IMR-90 (cell line): ENCODE data around the gene CD82. TPM values are rescaled to one million over a fixed set of nuclear protein-coding genes. Genes with fewer than 3 reads are reported as not detected.

Source experiments
- ATAC-seq: fragments of 200-7000 bp; cut with Tn5 transposase; 2 replicates; pipeline ENCODE4 v1.9.1; 2020; ENCODE audit warnings: low read depth, mild to moderate bottlenecking, moderate library complexity
- BruUV-seq: library from RNA; stranded (reverse); fragments of 400-500 nt; replicated peaks from 2 replicates; lab custom pipeline; 2021; lab: Mats Ljungman, UMichigan
- CTCF ChIA-PET: fragments of 300-600 bp; formaldehyde crosslinking; extraction: SDS; loops from one replicate; lab custom pipeline; 2021; ENCODE audit warnings: antibody characterized with exemption; lab: Yijun Ruan, JAX
- POLR2A ChIA-PET: fragments of 300-600 bp; sonication (Branson Sonifier 250); formaldehyde crosslinking; loops from one replicate; lab custom pipeline; 2022; ENCODE audit warnings: antibody characterized with exemption; ENCODE audit not compliant: unreplicated experiment; lab: Charles Lee
- DNase-seq: peaks from one replicate; pipeline ENCODE4 v3.0.0; 2013
- H2AFZ ChIP-seq: replicated peaks from 2 replicates; pipeline ENCODE3; 2013; ENCODE audit warnings: low read length, mild to moderate bottlenecking; ENCODE audit not compliant: poor library complexity
- H2AK5ac ChIP-seq: 2 replicates; pipeline ENCODE4 v1.6.1; 2013; ENCODE audit warnings: low read depth, low read length, inconsistent platforms
- H2AK9ac ChIP-seq: replicated peaks from 2 replicates; pipeline ENCODE3; 2013; ENCODE audit warnings: mild to moderate bottlenecking, low read depth, low read length, moderate library complexity; ENCODE audit not compliant: poor library complexity
- H2BK120ac ChIP-seq: 2 replicates; pipeline ENCODE4 v1.6.1; 2013; ENCODE audit warnings: low read depth, low read length, inconsistent platforms
- H2BK15ac ChIP-seq: 3 replicates; pipeline ENCODE4 v1.6.1; 2013; ENCODE audit warnings: low read depth, low read length, inconsistent platforms
- H2BK20ac ChIP-seq: 2 replicates; pipeline ENCODE4 v1.6.1; 2013; ENCODE audit warnings: low read depth, mild to moderate bottlenecking, inconsistent platforms, low read length, moderate library complexity
- H2BK5ac ChIP-seq: 2 replicates; pipeline ENCODE4 v1.6.1; 2013; ENCODE audit warnings: mild to moderate bottlenecking, low read depth, low read length, inconsistent platforms; ENCODE audit not compliant: poor library complexity, severe bottlenecking
- H3K14ac ChIP-seq: replicated peaks from 2 replicates; pipeline ENCODE4 v1.6.1; 2013; ENCODE audit warnings: low read depth, low read length, inconsistent platforms
- H3K18ac ChIP-seq: 2 replicates; pipeline ENCODE4 v1.6.1; 2013; ENCODE audit warnings: low read depth, low read length, control low read depth
- H3K23ac ChIP-seq: 2 replicates; pipeline ENCODE4 v1.6.1; 2013; ENCODE audit warnings: low read depth, low read length, inconsistent platforms
- H3K27ac ChIP-seq: 2 replicates; pipeline ENCODE4 v1.5.1; 2013; ENCODE audit warnings: mild to moderate bottlenecking, control low read depth, low read length; ENCODE audit not compliant: insufficient read depth
- H3K27me3 ChIP-seq: 2 replicates; pipeline ENCODE4 v1.6.1; 2013; ENCODE audit warnings: low read length; ENCODE audit not compliant: control insufficient read depth, insufficient read depth
- H3K36me3 ChIP-seq: 2 replicates; pipeline ENCODE4 v1.6.1; 2013; ENCODE audit warnings: low read length, mixed read lengths; ENCODE audit not compliant: control insufficient read depth, insufficient read depth
- H3K4ac ChIP-seq: 2 replicates; pipeline ENCODE4 v1.6.1; 2013; ENCODE audit warnings: low read depth, low read length, inconsistent platforms
- H3K4me1 ChIP-seq: 2 replicates; pipeline ENCODE4 v1.6.1; 2013; ENCODE audit warnings: low read length, mixed read lengths; ENCODE audit not compliant: control insufficient read depth, insufficient read depth
- H3K4me2 ChIP-seq: 2 replicates; pipeline ENCODE4 v1.6.1; 2013; ENCODE audit warnings: low read depth, mild to moderate bottlenecking, control low read depth, low read length, moderate library complexity
- H3K4me3 ChIP-seq: 2 replicates; pipeline ENCODE4 v1.5.1; 2013; ENCODE audit warnings: low read depth, mild to moderate bottlenecking, control low read depth, low read length, moderate library complexity; ENCODE audit not compliant: insufficient read depth
- H3K56ac ChIP-seq: 2 replicates; pipeline ENCODE4 v1.6.1; 2013; ENCODE audit warnings: low read length, inconsistent platforms; ENCODE audit not compliant: insufficient read depth; ENCODE audit errors: extremely low read depth
- H3K79me1 ChIP-seq, 2 experiments: 2 replicates each; pipeline ENCODE4 v1.6.1; 2013; ENCODE audit warnings: low read length in 2 of 2, inconsistent platforms in 1 of 2, low read depth in 1 of 2
- H3K9ac ChIP-seq: 2 replicates; pipeline ENCODE4 v1.6.1; 2013; ENCODE audit warnings: low read depth, low read length, control low read depth
- H3K9me1 ChIP-seq: 2 replicates; pipeline ENCODE4 v1.6.1; 2013; ENCODE audit warnings: low read length, inconsistent platforms; ENCODE audit not compliant: insufficient read depth
- H3K9me3 ChIP-seq: 2 replicates; pipeline ENCODE4 v1.6.1; 2013; ENCODE audit warnings: low read length; ENCODE audit not compliant: control insufficient read depth, insufficient read depth
- H4K20me1 ChIP-seq: 2 replicates; pipeline ENCODE4 v1.6.1; 2013; ENCODE audit warnings: low read length, inconsistent platforms; ENCODE audit not compliant: insufficient read depth
- H4K5ac ChIP-seq: 2 replicates; pipeline ENCODE4 v1.6.1; 2013; ENCODE audit warnings: mild to moderate bottlenecking, low read depth, low read length, control low read depth
- H4K8ac ChIP-seq, 2 experiments: 2 replicates each; pipeline ENCODE4 v1.6.1; 2013; ENCODE audit warnings: low read depth in 2 of 2, low read length in 2 of 2, control low read depth in 1 of 2, inconsistent platforms in 1 of 2
- H4K91ac ChIP-seq: 2 replicates; pipeline ENCODE4 v1.6.1; 2013; ENCODE audit warnings: low read depth, low read length, inconsistent platforms; ENCODE audit not compliant: insufficient read depth
- RFX5 ChIP-seq: IDR thresholded peaks from 2 replicates; pipeline ENCODE4 v1.8.0; 2012; ENCODE audit warnings: low read depth, mild to moderate bottlenecking, low read length, moderate library complexity
- WGBS, 2 experiments: methylation state at CpG; one replicate each; pipeline versions ENCODE4 v1.1.5 to v1.1.7; 2013; ENCODE audit warnings: missing lambda C conversion rate in 2 of 2; ENCODE audit not compliant: insufficient read length in 1 of 2; ENCODE audit errors: extremely low coverage in 2 of 2; 5-methylcytosine and 5-hydroxymethylcytosine counted together
- dilution Hi-C: fragments of 300-500 bp; cut with HindIII; formaldehyde crosslinking; loops from one replicate; pipeline ENCODE4 v1.14.3; 2018; ENCODE audit warnings: low sequenced_read_pairs; ENCODE audit not compliant: unreplicated experiment
- in situ Hi-C: fragments of 300-500 bp; cut with MboI; formaldehyde crosslinking; loops from 3 replicates; pipeline ENCODE4 v1.14.3; 2019; ENCODE audit warnings: low sequenced_read_pairs, inconsistent platforms, mixed read lengths
- intact Hi-C: fragments of 100-400 bp; cut with micrococcal nuclease; formaldehyde crosslinking; loops from 2 replicates; pipeline ENCODE4 v1.10.0; 2022
- polyA plus RNA-seq, 3 experiments: library from polyadenylated mRNA; depleted of rRNA; stranded (reverse); fragments of >200 nt; gene quantifications; 2 replicates each; pipeline ENCODE4 v1.2.3, GENCODE V29; 2012; ENCODE audit warnings: low replicate concordance in 1 of 3
- total RNA-seq: library from RNA; depleted of rRNA; stranded (reverse); fragments of >200 nt; gene quantifications from 2 replicates; pipeline ENCODE4 v1.2.3, GENCODE V29; 2012
- TF ChIP-seq, protein P1 (sequence below): conservative IDR thresholded peaks from 2 replicates; pipeline ENCODE4 v1.5.1; 2012; ENCODE audit warnings: mild to moderate bottlenecking, low read depth, low read length, improper control_type of control experiment

The CD82 gene
- total and polyA plus RNA-seq, 2 of the 4 experiments (the other 2 are of a cell fraction) = 32.8 to 49.4 TPM

DNA sequence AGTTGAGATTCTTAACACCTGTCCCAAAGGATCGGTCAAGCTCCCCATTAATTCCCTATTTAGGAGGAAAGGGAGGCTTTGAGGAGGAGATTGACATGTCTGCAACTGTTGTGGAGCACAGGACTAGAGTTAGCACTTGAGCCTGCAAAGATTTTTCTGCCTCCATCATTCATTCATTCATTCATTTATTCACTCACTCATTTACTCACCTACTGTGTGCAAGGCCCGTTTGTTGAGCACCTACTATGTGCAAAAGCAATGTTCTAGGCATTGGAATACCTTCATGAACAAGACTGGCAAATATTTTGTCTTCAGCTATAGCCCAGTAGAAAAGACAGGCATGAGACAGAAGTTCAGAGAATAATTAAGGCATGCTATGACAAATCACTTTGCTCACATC, 43.2 kb upstream of the CD82 start:
- WGBS, 2 experiments = no CpG with 5 or more reads among the region's 2 CpGs
- POLR2A ChIA-PET = no interaction called here
- Histone ChIP-seq H4K20me1 (no peaks in the 10 kb centered on the region), H3K9me3 (no peaks in the 10 kb centered on the region), H3K18ac (no peak overlapping the region), H2BK120ac (no peak overlapping the region), H3K9ac (no peak overlapping the region), H3K4me3 (no peak overlapping the region), H2BK20ac (no peak overlapping the region), H3K27me3 (peaks cover 37% of the 10 kb centered on the region), H2AFZ (no peak overlapping the region), H3K4me2 (no peak overlapping the region), H3K56ac (no peak overlapping the region), H3K4me1 (no peaks in the 10 kb centered on the region), H3K4ac (no peak overlapping the region), H3K14ac (no peak overlapping the region), H2AK5ac (no peak overlapping the region), H4K5ac (no peak overlapping the region), H3K36me3 (no peaks in the 10 kb centered on the region), H2BK5ac (no peak overlapping the region), H3K27ac (no peak overlapping the region), H4K91ac (no peak overlapping the region), H3K23ac (no peak overlapping the region), H3K79me1 (no peaks in the 10 kb centered on the region), H4K8ac (no peak overlapping the region), H2AK9ac (no peak overlapping the region), H2BK15ac (no peak overlapping the region), H3K9me1 (no peaks in the 10 kb centered on the region)
- no peak for DNase-seq
- CTCF ChIA-PET = no interaction called here
- no peak for TF ChIP-seq RFX5
- TF ChIP-seq, protein P1, sequence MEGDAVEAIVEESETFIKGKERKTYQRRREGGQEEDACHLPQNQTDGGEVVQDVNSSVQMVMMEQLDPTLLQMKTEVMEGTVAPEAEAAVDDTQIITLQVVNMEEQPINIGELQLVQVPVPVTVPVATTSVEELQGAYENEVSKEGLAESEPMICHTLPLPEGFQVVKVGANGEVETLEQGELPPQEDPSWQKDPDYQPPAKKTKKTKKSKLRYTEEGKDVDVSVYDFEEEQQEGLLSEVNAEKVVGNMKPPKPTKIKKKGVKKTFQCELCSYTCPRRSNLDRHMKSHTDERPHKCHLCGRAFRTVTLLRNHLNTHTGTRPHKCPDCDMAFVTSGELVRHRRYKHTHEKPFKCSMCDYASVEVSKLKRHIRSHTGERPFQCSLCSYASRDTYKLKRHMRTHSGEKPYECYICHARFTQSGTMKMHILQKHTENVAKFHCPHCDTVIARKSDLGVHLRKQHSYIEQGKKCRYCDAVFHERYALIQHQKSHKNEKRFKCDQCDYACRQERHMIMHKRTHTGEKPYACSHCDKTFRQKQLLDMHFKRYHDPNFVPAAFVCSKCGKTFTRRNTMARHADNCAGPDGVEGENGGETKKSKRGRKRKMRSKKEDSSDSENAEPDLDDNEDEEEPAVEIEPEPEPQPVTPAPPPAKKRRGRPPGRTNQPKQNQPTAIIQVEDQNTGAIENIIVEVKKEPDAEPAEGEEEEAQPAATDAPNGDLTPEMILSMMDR = no peak
- BruUV-seq = no TSS peak
- intact Hi-C loops (no loop called here), dilution Hi-C loops (no loop called here), in situ Hi-C loops (no loop called here)
- ATAC-seq = no peak
